Mucosa of gallbladder (tissue), 1 donor: ENCODE measurements around the gene KRT4. TPM values are rescaled to one million over a fixed set of nuclear protein-coding genes. Genes with fewer than 3 reads are reported as not detected.
"Not testable (repeated sequence)": the region's sequence is repeated elsewhere in the genome, so short reads cannot be mapped to it uniquely, and the experiment has no call there.

Experiments used
- DNase-seq: peaks from one replicate; pipeline ENCODE4 v3.0.0-alpha.2; 2020; ENCODE audit warnings: low spot score
- total RNA-seq: library from RNA; stranded (reverse); gene quantifications from one replicate; pipeline ENCODE4 v1.2.1, GENCODE V29; 2021
- donor health status: DM: no; HTN: no; CAD: no.

Gene KRT4
- total RNA-seq, 1 donor from 2014 or later, result not detected

GRCh38 chr12:52807544-52808470 is 6.1 kb downstream of the KRT4 start:
- no peak for DNase-seq

- no peak for DNase-seq
Observed at GRCh38 chr12:52806821-52807543, 6.9 kb downstream of the KRT4 start.

- DNase-seq, result no peak
Observed at GRCh38 chr12:52806169-52806811, 7.6 kb downstream of the KRT4 start.

GRCh38 chr12:52805739-52806138 is 8.2 kb downstream of the KRT4 start:
- no peak for DNase-seq

GRCh38 chr12:52805000-52805399 is 8.9 kb downstream of the KRT4 start:
- DNase-seq, result no peak

GRCh38 chr12:52802442-52802841 is 11.5 kb downstream of the KRT4 start:
- DNase-seq, result no peak

- DNase-seq, result no peak
Observed at GRCh38 chr12:52801773-52802172, 12.1 kb downstream of the KRT4 start.

- no peak for DNase-seq
Observed at GRCh38 chr12:52800259-52800917, 13.5 kb downstream of the KRT4 start.

GRCh38 chr12:52799505-52800211 is 14.3 kb downstream of the KRT4 start:
- DNase-seq, result no peak

GRCh38 chr12:52798671-52799504 is 15.0 kb downstream of the KRT4 start:
- DNase-seq, result no peak

- no peak for DNase-seq
Observed at GRCh38 chr12:52798003-52798670, 15.8 kb downstream of the KRT4 start.

GRCh38 chr12:52797529-52797894 is 16.4 kb downstream of the KRT4 start:
- no peak for DNase-seq

- no peak for DNase-seq
Observed at GRCh38 chr12:52796839-52797528, 16.9 kb downstream of the KRT4 start.

GRCh38 chr12:52796429-52796794 is 17.5 kb downstream of the KRT4 start:
- no peak for DNase-seq

GRCh38 chr12:52795694-52796428 is 18.1 kb downstream of the KRT4 start, which contains the start of gene KRT3:
Gene KRT3, minus strand, starts transcription at chr12:52796117. Its CDS starts 75 bp downstream, at chr12:52796042.
- no peak for DNase-seq

- DNase-seq, result not testable (repeated sequence)
Observed at GRCh38 chr12:52795332-52795674, 18.6 kb downstream of the KRT4 start.

- no peak for DNase-seq
Observed at GRCh38 chr12:52794479-52795331, 19.2 kb downstream of the KRT4 start.
